HG03378 (cell line): ENCODE results near the gene UHRF1.
"Not testable (repeated sequence)": the region's sequence is repeated elsewhere in the genome, so short reads cannot be mapped to it uniquely, and the experiment has no call there.

Experiments used
- ATAC-seq: cut with Tn5 transposase; IDR thresholded peaks from one replicate; pipeline ENCODE4 v1.9.1; 2021; ENCODE audit warnings: mild to moderate bottlenecking, moderate library complexity; ENCODE audit not compliant: unreplicated experiment

The UHRF1 gene

GRCh38 chr19:4897146-4897545 is 12.2 kb upstream of the UHRF1 start:
- no peak for ATAC-seq

DNA sequence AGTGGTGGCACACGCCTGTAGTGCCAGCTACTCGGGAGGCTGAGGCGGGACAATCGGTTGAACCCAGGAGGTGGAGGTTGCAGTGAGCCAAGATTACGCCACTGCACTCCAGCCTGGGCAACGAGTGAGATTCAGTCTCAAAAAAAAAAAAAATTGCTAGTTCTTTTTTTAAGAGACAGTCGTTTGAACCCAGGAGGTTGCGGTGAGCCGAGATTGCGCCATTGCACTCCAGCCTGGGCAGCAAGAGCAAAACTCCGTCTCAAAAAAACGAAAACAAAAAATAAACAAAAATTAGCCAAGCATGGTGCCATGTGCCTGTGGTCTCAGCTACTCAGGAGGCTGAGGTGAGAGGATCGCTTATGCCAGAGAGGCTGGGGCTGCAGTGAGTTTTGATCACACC is 8.4 kb upstream of the UHRF1 start:
- ATAC-seq = not testable (repeated sequence)

GRCh38 chr19:4902796-4903195 is 6.5 kb upstream of the UHRF1 start, which contains the start of gene ARRDC5:
Gene ARRDC5 (minus strand): TSS chr19:4902896. CDS start chr19:4902825, 71 bp downstream.
- ATAC-seq = no peak

- no peak for ATAC-seq
Observed at GRCh38 chr19:4904481-4904880, 4.8 kb upstream of the UHRF1 start.

- no peak for ATAC-seq
Observed at GRCh38 chr19:4906963-4907362, 2.3 kb upstream of the UHRF1 start.

GRCh38 chr19:4908360-4908759 is 941 bp upstream of the UHRF1 start:
- no peak for ATAC-seq

GRCh38 chr19:4908781-4909155 is 533 bp upstream of the UHRF1 start:
- ATAC-seq = no peak

DNA sequence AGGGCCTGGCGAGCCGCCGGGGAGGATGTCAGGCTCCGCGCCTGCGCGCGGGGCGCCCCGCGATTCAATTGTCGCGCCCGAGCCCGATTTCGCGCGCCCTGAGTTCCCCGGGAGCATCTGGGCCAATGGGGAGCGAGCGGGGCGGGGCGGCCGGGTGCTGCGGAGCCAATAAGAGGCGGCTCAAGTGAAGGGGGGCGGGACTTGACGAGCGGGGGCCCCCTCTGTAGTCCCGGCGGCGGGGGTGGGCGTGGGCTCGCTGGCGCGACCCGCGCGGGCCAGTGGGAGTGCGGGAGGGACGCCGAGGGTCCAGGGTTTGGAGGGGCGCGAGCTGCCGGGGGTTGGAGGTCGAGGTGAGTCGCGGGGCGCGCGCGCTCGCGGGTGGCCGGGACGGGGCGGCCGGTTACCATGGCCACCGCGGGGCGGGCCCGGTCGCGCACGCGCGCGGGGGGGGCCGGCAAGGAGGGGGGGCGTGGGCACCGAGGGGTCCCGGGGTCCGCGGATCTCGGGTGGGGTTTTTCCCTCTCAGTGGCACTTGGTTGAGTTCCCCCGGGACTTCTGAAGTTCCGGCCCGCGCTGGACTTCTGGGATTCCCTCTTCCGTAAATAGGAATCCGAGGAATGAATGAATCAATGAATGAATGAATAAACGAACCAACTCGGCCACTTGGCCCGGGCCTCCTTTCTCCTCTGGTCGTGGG is 744 bp downstream of the UHRF1 start:
- no peak for ATAC-seq

DNA sequence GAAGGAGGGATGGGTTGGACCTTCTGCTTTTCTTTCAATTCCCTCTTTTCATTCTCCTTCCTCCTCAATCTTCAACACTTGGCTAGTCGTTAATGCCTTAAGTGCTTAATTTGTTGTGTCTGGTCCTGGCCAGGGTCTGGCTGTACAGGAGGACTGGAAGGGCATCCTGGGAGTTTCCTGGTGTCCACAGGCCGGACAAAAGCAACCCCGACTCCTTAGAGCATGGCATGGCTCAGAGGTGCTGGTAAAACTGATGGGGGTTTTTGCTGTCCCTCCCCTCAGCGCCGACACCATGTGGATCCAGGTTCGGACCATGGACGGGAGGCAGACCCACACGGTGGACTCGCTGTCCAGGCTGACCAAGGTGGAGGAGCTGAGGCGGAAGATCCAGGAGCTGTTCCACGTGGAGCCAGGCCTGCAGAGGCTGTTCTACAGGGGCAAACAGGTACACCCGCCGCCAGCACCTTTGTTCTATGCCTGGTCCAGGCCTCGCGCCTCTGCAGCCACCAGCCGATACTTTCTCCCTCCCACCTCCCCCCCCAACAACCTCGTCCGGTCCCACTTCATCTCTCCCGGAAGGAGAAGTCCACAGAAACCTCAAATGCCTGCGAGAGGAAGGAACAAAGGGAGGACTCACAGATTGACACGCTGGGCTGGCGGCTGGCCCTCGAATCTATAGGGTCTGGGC is 1.4 kb downstream of the UHRF1 start:
- ATAC-seq = no peak

- ATAC-seq = no peak
Observed at GRCh38 chr19:4911314-4911713, 2.0 kb downstream of the UHRF1 start.

GRCh38 chr19:4911786-4912672 is 2.7 kb downstream of the UHRF1 start:
- no peak for ATAC-seq

GRCh38 chr19:4913996-4914735 is 4.9 kb downstream of the UHRF1 start:
- ATAC-seq = no peak

GRCh38 chr19:4914736-4915501 is 5.6 kb downstream of the UHRF1 start:
- ATAC-seq = no peak

- no peak for ATAC-seq
Observed at GRCh38 chr19:4916292-4917082, 7.2 kb downstream of the UHRF1 start.

DNA sequence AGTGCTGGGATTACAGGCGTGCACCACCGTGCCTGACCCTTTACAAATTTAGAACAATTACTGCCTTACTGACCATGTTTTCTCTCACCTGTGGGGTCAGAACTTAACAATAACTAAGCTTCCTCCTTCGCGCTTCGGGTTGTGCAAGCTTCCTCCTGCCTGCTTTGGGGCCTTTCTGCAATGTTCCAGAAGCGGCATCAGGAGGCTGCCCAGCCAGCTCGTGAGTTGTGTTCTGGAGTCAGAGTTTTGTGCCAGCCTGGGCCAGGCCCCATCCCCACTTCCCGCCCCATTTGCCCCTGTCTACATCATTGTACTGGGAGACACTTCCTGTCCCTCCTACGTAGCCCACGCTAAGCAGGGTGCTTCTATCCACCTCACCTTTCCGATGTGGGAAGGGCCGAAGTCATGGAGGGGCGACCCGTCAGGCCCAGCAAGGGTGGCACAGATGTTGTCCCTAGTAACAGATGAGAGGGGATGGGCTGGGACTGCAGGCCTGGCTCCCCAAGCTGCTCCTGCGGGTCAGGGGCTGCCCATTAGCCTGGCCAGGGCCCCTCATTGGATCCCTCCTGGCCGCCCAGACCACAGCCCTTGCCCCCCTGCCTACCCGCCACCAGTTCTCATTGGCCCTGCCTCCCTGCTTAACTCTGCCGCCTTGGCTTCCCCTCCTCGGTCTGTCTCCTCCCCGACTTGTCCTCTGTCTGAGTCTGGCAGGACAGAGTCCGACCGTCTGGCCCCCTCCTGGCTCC is 13.4 kb downstream of the UHRF1 start:
- ATAC-seq = no peak

DNA sequence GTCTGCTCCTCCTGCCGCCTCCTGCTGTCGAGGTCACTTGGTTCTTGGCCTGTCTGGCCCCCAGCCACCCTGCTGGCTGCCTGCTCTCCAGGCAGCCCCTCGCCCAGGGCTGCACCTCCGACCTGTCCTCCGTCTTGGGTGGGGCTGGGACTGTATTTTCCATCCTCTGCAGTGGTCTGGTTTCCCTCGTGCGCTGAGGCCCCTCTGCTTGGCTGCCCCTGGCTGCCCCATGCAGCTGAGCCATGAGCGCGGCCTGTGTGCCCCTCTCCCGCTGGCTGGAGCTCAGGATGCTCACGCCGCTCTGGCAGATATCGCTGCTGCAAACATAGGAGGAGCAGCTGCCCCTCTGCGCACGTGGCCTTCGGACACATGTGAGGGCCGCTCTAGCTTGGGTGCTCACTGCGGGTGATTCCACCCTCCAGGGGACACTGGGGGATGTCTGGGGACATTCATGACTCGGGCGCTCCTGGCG is 14.0 kb downstream of the UHRF1 start:
- ATAC-seq = no peak

GRCh38 chr19:4929186-4929585 is 19.9 kb downstream of the UHRF1 start:
- no peak for ATAC-seq

DNA sequence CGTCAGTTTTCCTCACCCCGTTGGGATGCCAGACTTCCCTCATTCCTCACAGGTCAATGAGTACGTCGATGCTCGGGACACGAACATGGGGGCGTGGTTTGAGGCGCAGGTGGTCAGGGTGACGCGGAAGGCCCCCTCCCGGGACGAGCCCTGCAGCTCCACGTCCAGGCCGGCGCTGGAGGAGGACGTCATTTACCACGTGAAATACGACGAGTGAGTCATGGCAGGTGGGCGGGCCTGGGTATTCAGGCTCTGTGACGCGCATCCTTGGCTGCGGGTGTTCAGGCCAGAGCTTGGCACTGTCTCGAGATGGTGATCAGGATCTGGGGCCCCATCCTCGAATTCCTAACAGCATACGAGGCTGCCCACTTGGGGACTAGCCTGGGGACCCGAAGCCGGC is 21.4 kb downstream of the UHRF1 start:
- no peak for ATAC-seq

DNA sequence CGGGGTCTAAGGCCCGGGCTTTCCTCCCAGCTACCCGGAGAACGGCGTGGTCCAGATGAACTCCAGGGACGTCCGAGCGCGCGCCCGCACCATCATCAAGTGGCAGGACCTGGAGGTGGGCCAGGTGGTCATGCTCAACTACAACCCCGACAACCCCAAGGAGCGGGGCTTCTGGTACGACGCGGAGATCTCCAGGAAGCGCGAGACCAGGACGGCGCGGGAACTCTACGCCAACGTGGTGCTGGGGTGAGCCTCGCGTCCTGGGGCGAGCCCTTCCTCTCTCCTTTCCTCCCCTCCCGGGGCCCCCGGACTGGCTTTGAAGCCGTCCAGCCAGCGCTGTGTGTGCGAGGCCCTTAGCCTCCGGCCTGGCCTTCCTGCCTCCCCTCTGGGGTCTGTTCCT is 23.4 kb downstream of the UHRF1 start:
- ATAC-seq = no peak
